Measurements from ENCODE around the gene SMU1.

DNA sequence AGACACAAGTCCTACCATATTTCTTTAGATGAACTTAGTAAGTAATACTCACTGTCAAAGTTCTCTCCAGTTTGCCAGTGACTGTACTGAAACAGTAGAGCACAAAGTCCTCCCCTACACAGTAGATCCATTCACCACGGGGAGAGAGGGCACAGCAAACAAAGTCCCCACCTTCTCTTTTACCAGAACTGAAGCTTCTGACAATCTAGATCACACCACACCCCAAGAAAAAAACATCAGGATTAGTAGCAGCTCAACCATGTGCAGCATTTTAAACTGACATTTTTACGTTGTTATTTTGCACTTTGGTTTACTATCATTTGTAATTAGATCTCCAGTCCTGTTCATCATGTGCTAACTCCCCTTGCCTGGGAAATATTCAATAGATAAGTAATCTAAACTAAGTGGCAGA lies 28.4 kb downstream of the SMU1 start:
- TF ChIP-seq POLR2AphosphoS5 (IDR thresholded peaks at IDR 0.05) = no peak
- TF ChIP-seq CTCF (IDR thresholded peaks at IDR 0.05) = no peak
